Lung microvascular endothelial cell (primary cell): Measurements from ENCODE around the gene PTBP3. TPM values are rescaled to one million over a fixed set of nuclear protein-coding genes. Genes with fewer than 3 reads are reported as not detected.
A peak's percentile ranks its signal among the peaks of the same experiment; 100 is the strongest.
"Not testable (repeated sequence)": the region's sequence is repeated elsewhere in the genome, so short reads cannot be mapped to it uniquely, and the experiment has no call there.

Experiments
- DNase-seq, 2 donors: peaks; one replicate each; pipeline versions ENCODE4 v3.0.0 to v3.0.0-alpha.2; 2010; ENCODE audit warnings: low read depth in 2 of 2
- total RNA-seq: library from RNA; depleted of rRNA; stranded (reverse); fragments of >200 nt; gene quantifications from 2 replicates; pipeline ENCODE4 v1.2.1, GENCODE V29; 2014

PTBP3 gene
- total RNA-seq, 1 donor from 2014 or later: 32.9 TPM

DNA sequence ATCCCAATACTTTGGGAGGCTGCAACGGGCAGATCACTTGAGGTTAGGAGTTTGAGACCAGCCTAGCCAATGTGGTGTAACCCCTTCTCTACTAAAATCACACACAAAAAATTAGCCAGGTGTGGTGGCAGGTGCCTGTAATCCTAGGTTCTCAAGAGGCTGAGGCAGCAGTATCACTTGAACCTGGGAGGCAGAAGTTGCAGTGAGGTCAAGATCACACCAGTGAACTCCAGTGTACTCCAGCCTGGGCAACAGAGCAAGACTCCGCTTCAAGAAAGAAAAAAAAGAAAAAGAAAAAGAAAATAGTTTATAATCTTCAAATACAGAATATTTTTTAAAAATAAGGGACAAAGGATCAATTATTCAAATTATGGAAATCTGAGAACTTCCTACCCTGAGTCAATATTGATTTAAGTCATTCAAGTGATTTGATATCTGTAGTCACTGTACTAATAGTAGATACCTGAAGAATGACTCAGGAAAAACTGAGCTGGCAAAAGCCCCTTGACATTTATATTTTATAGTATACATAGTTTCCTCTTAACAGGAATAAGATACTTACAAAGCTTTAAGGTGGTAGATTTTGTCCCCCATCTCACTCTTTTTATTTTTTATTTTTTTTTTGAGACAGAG lies 61.8 kb downstream of the PTBP3 start:
- DNase-seq: no peak

DNA sequence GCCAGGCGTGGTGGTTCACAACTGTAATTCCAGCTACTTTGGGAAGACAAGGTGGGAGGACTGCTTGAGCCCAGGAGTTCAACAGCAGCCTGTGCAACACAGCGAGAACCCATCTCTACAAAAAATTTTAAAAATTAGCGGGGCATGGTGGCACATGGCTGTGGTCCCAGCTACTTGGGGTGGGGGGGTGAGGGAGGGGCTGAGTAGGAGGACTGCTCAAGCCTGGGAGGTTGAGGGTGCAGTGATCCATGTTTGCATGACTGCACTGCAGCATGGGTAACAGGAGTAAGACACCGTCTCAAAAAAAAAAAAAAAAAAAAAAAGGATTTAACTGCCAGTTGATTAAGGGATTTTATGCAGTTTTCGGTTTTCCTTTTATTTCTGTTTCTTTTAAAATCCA lies 65.0 kb downstream of the PTBP3 start:
- DNase-seq: no peak

DNA sequence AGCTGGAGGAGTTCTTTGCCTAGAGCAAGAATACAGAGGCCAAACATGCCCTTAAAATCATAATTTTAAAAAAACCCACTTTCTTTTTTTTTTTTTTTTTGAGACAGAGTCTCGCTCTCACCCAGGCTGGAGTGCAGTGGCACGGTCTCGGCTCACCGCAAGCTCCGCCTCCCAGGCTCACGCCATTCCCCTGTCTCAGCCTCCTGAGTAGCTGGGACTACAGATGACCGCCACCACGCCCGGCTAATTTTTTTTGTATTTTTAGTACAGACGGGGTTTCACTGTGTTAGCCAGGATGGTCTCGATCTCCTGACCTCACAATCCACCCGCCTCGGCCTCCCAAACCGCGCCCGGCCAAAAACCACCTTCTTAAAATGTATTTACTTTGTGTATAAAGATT lies 66.3 kb downstream of the PTBP3 start:
- not testable (repeated sequence) for DNase-seq

DNA sequence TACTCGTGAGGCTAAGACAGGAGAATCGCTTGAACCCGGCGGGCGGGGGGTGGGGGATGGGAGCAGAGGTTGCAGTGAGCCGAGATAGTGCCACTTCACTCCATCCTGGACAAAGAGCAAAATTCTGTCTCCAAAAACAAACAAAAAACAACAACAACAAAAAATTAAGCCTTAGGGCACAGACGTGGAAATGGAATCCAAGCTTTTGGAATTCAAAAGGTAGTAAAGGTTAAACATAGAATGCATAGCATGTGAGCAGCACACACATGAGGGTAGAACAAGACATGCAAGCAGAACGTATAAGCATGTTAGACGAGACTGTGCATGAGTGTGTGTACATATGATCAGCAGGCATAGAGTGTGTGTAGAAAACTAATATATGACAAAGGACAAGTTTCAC lies 68.0 kb downstream of the PTBP3 start:
- DNase-seq: no peak

DNA sequence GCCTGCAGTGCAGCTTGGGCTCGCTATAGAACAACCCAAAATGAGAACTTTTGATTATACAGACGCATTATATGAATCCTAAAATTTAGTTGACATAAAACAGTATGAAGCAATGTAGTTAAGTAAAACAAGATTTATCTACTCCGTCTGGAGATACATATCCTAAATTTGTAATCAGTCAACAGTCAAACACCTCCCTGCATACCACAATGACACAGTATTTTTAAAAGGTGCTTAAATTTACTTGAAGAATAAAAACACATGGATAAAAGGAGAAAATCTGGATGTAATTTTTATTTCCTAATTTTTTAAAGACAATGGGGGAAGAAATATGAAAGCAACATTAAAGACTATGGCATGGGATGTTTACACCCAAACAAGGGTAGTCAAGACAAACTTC lies 70.8 kb downstream of the PTBP3 start:
- no peak for DNase-seq

DNA sequence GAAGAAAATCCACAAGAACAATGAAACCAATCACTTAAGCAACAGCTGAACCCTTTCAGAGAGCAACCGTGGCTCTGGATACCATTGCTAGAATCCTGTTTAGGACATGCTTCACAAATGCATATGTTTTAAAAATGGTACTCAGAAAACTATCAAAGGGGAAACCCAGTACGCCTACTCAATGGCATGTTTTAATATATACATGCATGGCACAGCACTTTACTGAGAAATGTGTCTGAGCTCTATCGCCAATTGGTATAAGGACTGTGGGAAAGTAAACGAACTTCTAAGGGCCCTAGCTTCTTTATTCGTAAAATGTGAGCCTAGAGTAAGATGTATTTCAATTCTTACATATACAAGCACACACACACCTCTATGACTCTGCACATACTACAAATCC lies 72.3 kb downstream of the PTBP3 start:
- DNase-seq: no peak

DNA sequence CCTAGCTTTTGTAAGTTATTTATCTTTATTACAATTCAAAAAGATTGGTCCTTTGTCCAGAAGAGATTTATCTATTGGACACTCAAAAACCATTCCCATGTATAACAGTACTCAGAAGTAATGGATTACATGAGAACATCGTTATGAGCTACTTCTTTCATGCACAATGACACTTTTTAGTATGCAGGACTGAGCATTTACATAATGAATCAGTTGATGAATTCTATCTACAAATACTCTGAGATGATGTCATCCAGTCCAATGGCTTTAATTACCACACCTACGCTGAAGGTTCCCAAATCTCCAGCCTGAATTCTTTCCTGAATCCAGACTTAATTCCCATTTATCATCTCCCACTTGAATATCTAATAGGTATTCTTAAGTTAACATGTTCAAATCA lies 75.3 kb downstream of the PTBP3 start:
- no peak for DNase-seq

DNA sequence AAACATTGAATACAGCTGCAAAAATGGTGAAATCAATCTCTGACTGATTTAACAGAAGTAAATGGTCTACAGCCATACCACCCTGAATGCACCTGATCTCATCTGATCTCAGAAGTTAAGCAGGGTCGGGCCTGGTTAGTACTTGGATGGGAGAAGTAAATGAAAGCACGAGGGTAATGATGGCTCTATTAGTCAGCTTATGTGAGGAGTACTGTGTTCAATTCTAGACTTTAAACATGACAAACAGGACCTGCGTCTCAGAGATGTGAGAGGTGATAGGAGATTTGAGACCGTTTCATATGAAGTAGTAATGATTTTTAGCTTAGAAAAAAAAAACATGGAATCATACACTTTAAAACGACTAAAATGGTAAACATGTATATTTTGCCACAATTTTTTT lies 81.2 kb downstream of the PTBP3 start:
- DNase-seq: no peak

DNA sequence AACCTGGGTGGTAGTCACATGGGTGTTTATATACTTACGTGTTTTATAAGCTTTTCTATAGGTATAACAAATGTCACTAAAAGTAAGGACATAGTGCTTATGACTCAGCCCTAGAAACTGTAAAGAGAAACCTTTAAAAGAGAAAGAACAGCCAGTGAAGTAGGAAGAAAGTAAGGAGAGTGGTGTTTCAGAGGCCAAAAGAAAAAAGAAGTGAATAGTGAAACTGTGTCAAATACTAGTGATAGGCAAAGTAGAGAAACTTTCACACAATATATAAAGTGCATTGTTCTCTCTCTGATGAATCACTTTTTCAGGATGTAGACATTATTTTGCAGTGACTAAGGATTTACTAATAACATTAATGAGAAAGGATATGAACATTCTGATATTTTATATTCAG lies 84.1 kb downstream of the PTBP3 start:
- DNase-seq: peak in 1 of 2 donors; percentile 74

DNA sequence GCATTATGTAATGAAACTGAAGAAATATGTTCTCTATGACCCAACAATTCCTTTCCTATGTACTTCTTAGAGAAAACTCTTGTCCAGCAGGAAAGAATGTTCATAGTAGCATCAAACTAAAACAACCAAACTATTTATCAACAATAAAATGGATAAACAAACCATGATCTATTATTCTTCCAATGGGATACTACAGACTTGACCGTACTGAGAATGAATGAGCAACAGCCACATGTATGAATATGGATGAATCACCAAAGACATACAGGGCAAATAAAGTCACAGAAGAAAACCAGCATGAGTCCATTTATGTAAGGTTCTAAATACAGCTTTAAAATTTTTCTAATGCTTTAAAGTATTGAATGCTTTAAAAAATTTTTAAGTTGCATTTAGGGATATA lies 84.7 kb downstream of the PTBP3 start:
- peak in 1 of 2 donors; percentile 53 for DNase-seq

DNA sequence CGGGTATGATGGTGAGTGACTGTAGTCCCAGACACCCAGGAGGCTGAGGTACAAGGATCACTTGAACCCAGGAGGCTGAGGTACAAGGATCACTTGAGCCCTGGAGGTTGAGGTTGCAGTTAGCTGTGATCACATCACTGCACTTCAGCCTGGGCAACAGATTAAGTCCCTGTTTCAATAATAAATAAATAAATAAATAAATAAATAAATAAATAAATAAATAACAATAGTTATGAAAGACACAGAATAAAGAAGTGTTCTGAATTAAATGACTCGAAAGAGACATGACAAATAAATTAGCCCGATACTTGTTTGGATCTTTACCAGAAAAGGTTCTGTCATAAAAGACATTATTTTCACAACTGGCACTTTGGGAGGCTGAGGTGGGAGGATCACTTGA lies 86.3 kb downstream of the PTBP3 start:
- DNase-seq: no peak

DNA sequence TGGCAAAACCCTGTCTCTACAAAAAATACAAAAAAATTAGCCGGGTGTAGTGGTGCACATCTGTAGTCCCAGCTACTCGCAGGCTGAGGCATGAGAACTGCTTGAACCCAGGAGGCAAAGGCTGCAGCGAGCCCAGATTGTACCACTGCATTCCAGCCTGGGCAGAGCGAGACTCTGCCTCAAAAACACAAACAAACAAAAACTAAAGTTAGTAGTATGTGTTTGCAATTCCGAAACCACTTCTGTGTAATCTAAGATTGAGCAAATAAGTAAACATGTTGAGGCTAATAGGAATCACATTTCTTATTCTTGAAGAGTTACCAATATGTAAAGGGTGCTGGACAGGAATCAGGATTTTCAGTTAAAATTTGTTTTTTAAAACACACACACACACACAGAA lies 88.3 kb downstream of the PTBP3 start:
- DNase-seq: no peak

DNA sequence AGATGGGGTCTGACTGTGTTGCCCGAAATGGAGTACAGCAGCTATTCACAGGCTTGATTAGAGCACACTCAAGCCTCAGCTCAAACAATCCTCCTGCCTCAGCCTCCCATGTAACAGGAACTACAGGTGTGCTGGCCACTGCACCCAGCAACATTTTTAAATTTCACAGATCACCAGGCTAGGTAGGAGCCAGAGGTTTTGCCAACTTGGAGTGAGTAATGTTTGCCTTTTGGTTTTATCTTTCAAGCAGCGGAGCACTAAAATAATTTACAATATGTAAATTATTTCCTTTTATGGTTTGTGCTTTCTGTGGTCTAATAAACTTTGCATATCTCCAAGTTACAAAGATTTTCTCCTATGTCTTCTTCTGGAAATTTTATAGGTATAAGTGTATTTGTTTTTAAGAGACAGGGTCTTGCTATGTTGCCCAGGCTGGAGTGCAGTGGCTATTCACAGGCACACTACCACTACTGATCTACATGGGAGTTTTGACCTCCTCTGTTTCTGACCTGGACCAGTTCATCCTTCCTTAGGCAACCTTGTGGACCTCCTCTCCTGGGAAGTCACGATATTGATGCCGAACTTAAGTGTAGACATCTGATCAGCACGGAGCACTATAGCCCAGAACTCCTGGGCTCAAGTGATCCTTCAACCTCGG lies 91.1 kb downstream of the PTBP3 start:
- no peak for DNase-seq

DNA sequence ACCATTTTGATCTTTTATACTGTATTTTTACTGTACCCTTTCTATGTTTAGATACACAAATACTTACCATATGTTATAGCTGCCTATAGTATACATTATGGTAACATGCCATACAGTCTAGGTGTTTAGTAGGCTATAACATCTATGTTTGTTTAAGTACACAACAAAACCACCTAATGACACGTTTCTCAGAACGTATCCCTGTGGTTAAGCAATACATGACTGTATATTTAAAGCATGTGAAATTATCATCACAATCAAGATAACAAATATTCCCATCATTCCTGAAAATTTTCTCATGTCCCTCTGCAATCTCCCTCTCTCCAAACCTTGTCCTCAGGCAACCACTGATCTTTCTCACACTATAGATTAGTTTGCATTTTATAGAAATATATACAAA lies 91.9 kb downstream of the PTBP3 start:
- DNase-seq: no peak

DNA sequence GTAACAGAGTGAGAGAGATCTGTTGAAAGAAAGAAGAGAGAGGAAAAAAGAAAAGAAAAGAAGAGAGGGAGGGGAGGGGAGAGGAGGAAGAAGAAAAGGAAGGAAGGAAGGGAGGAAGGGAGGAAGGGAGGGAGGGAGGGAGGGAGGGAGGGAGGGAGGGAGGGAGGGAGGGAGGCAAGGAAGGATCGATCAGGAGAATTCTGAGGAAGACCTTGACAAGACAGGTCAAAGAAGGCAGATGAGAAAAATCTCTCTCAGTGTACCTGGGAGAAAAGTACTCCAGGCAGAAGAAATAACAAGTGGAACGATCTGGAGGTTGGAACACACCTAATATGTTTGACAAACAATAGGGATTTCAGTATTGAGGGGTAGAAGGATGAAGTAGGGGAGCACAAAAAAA lies 93.7 kb downstream of the PTBP3 start:
- no peak for DNase-seq

DNA sequence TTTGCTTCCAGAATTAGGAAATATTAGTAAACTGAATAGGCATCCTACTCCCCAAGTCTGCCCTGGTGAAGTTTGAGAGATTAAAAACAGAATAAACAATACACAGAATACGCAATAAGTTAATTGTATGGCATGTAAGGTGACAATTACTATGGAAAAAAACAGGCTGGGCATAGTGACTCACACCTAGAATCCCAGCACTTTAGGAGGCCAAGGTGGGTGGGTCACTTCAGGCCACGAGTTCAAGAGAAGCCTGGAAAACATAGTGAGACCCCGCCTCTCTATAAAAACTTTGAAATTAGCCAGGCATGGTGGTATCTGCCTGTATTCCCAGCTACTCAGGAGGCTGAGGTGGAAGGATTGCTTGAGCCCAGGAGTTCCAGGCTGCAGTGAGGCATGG lies 94.1 kb downstream of the PTBP3 start:
- peak in 1 of 2 donors; percentile 6 for DNase-seq

DNA sequence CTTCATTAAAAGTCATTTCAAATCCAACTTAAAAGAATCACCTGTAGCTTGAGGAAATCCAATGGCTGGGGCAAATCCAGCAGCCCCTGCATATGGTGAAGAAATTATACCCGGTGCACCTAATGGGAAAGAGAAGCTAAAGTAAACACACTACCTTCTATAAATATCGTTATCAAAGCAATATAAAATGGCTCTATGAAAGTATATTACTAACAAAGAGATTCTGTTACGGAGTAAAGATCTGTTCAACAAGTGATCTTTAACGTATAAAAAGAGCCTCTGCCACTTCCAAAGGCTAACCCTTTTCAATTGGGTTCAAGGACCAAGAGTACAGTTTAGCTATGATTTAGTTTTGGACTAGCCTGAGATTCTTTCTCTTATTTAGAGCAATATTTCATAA lies 98.6 kb downstream of the PTBP3 start:
- no peak for DNase-seq

DNA sequence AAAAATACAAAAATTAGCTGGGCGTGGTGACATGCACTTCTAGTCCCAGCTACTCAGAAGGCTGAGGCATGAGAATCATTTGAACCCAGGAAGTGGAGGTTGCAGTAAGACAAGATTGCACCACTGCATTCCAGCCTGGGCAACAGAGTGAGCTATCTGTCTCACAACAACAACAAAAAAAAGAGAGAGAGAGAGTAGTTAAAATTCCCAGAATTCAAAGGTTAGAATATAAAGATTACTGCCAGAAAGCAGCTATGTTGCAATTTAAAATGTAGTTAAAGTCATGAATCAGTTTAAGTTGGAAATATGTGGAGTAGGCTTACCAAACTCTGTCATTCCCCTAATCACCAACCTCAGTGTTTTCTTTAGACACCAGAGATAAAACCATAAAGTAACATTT lies 99.7 kb downstream of the PTBP3 start:
- no peak for DNase-seq

DNA sequence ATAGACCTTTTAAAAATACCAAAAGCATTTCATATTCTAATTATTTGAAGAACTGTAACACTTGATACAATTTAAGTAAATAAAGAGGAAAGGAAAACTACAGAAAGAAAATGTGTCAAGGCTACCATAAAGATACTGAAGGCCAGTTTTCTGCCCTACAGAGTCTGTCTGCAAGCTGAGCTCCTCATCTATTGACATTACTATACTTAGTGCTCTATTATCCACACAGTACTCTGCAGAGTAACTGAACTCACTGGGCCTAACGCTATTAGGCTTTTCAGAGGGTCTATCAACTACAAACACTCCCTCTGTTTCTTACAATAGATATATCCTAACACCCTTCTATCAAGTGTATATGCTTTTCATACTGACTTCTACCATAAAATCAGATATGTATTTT lies 101.2 kb downstream of the PTBP3 start:
- DNase-seq: no peak

DNA sequence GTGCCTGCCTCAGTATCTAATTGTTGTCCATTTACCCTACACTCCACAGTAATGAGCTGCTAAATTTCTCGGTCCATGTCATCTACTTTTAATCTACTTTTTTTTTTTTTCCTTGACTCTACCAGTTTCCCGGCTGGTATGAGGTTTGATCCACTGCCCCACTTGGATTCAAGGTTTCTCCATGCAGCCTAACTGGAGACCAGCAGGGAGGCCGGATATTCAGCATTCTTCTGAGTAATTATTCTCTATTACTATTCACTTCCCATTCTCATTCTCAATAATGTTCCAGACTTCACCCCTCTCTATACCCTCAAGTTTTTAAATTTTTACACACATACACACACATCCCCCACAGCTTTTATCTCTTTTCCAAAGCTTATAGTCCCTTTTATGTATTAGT lies 107.3 kb downstream of the PTBP3 start:
- no peak for DNase-seq

DNA sequence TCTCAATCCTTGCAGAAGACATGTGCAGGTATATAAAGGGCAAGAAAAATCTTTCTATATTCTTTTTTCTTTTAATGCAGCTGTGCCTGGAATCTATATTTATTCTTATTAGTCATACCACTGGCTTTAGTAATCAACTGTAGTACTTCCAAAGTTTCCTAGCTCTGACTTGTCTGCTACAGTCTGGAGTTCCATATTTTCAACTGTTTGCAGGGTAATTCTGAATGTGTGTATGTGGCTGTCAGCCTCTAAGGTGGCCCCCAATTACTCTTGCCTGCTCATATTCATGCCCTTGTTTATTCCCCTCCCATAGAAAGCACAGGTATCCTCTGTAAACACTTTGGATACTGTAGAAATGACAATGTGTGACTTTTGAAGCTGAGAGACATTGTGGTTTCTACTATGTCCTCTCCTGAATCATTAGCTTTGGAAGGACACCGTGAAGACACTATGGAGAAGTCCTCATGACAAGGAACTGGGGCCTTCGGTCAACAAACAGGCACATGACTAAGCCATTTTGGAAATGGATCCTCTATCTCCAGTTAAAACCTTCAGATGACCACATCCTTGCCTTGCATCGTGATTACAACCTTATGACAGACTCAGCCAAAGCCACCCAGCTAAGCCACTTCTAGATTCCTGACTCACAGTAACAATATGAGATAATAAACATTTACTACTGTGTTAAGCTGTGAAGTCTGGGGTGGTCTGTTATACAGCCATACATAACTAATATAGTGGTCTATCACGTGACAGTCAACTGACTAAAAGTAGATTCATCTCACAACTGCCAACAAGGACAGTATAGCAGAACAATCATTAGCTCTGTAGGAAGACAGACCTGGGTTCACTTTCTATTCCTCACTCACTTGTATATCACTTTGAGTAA lies 108.8 kb downstream of the PTBP3 start:
- DNase-seq: peak in 1 of 2 donors; percentile 13

DNA sequence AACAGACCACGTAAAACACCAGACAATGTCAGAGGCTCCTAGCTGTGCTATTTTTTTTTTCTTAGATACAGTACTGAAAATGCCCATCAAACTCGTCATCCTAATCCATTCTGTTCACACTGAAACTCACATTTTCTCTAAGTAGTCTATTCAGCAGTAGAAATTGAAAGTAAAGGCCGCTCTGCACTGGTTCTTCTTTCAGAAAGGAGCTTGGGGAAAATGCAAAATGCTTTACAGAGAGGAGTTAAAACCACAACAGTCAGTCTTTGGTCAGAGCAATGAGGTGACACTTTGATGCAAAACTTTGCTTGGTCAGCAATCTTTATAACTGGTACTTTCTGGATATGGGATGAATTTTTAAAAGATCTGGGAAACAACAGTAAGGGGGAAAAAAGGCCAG lies 114.5 kb downstream of the PTBP3 start:
- no peak for DNase-seq

DNA sequence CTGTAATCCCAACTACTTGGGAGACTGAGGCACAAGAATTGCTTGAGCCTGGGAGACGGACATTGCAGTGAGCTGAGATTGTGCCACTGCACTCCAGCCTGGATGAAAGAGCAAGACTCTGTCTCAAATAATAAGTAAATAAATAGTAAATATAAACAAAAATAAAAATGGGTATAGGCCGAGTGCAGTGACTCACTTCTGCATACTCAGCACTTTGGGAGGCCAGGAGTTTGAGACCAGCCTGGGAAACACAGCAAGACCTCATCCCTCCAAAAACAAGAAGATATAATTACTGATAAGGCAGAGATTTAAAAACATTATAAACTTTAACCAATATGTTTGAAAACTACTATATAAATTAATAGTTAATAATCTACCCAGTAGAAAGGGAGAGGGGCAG lies 120.5 kb downstream of the PTBP3 start:
- DNase-seq: no peak
